HG02571 (cell line): Measurements from ENCODE around the gene PRICKLE1.
A peak's percentile ranks its signal among the peaks of the same experiment; 100 is the strongest.

Experiments used
- ATAC-seq: cut with Tn5 transposase; IDR thresholded peaks from one replicate; pipeline ENCODE4 v1.9.1; 2021; ENCODE audit warnings: mild to moderate bottlenecking, moderate library complexity; ENCODE audit not compliant: unreplicated experiment

Gene PRICKLE1

GRCh38 chr12:42589465-42590329 lies at the start of gene PRICKLE1:
Gene PRICKLE1, minus strand, starts transcription at chr12:42589746. Its CDS starts 117,230 bp downstream, at chr12:42472516.
- peak; percentile 73 for ATAC-seq

- no peak for ATAC-seq
Measured at GRCh38 chr12:42638697-42639096, 49.2 kb upstream of the PRICKLE1 start.

DNA sequence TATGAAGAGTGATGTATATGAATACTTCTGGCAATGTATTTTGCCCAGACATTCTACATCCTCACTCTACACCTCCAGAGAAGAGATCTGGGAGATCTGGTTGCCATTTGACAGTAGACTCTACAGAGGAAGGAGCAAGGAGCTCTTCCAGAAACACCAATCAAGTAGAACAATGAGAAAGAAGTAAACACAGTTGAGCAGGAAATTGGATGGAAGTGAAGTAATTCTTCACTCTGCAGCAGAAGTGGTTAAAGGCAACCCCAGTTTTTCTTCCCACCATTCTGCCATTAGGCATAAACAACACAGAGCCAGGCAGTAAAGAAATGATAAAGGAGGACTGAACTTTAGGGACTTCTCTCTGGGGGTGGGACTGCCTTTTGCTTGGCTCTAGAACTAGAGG lies 48.5 kb upstream of the PRICKLE1 start:
- ATAC-seq, result no peak

GRCh38 chr12:42636993-42637392 lies 47.4 kb upstream of the PRICKLE1 start:
- no peak for ATAC-seq

GRCh38 chr12:42633594-42633993 lies 44.0 kb upstream of the PRICKLE1 start:
- ATAC-seq, result no peak

GRCh38 chr12:42631513-42631912 lies 42.0 kb upstream of the PRICKLE1 start:
- ATAC-seq, result no peak

- no peak for ATAC-seq
Measured at GRCh38 chr12:42630314-42630713, 40.8 kb upstream of the PRICKLE1 start.

DNA sequence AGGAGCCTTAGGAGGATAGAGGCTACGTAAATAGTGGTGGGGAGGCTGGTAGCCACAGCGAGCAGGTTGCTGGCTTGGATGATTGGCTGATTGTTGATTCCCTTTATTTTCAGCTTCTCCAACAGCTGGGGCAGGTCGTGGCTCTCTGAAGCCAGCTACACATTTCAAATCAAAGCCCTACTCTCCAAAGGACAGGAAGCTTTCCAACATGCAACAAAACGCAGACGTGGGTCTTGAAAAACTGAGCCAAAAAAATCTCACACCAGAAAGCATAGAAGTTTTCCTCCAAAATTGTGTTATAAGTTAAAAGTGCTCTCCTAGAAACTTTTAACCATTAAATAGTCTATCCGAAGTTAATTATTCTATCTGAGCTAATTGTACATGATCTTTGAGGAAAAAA lies 37.6 kb upstream of the PRICKLE1 start:
- no peak for ATAC-seq

- ATAC-seq, result no peak
Measured at GRCh38 chr12:42625611-42626010, 36.1 kb upstream of the PRICKLE1 start.

- ATAC-seq, result no peak
Measured at GRCh38 chr12:42617622-42618021, 28.1 kb upstream of the PRICKLE1 start.

DNA sequence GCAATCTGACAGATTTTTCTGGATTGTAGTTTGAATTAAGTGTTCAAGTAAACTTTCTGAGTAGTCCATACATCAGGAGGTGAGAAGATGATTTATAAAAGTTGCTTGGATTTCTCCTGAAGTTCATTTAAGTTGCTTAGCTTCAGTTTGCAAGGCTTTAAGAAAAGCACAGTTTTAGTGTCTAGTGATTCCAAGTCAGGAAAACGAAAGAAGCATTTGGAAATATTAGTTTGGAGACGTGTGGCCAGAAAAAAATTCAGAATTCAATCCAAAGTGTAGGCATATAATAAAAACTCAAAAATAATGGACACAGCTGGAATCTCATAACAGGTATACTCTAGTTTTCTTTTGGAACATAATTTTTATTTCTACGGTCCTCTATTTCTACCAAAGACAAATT lies 25.5 kb upstream of the PRICKLE1 start:
- ATAC-seq, result no peak

DNA sequence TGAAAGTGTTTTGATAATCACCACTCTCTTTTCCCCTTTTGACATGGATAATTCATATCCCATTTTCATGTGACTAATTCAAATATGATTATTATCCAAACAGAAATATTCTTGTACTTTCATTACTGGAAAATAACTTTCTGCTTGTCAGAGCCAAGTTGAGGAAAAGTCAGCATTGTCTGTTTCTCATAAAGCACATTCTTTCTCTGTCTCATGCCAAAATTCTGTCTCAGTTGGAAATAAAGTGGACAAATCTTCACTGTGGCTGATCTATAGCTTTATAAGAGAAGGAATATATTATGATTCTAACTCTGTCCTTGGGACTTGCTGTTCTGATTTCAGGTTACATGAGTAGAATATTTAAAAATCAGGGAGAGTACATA lies 22.7 kb upstream of the PRICKLE1 start:
- no peak for ATAC-seq

DNA sequence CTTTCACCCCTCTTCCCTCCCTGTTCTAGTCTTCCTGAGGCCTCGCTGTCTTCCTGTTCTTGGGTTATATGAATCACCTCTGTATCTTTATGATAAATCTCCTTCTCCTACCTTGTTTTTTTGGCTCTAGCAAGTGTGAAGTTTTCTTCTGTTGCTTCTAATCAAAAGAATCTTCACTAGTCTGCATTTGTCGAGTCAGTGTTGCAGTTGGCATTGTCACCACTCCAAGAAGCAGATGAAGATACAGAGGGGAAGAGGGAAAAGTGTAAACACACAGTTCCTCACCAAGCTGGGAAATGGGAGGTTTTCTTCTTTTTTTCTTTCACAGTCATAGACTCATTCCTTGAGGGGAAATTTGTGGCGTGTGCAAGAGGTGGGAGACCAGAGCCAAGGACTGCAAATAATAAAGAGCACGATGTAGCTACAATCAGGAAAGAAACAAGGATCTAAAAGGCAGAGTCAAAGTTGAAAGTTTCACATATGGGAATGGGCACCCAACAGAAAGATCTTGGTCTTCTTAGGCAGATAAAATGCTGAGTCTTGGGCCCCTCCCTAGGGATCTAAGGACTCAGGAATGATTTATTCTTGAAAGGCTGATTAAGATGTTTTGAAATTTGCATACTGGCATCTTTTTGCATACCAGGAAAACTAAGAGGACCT lies 22.2 kb upstream of the PRICKLE1 start:
- no peak for ATAC-seq

- ATAC-seq, result no peak
Measured at GRCh38 chr12:42609605-42610004, 20.1 kb upstream of the PRICKLE1 start.

- ATAC-seq, result no peak
Measured at GRCh38 chr12:42608196-42608825, 18.8 kb upstream of the PRICKLE1 start.

DNA sequence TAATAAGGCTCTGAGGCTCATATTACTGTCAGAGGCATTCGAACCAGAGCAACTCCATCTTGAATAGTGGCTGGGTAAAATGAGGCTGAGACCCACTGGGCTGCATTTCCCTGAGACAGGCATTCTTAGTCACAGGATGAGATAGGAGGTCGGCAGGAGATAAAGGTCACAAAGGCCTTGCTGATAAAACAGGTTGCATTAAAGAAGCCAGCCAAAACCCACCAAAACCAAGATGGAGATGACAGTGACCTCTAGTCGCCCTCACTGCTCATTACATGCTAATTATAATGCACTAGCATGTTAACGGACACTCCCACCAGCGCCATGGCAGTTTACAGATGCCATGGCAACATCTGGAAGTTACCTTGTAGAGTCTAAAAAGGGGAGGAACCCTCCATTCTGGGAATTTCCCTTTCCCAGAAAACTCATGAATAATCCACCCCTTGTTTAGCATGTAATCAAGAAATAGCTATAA lies 18.1 kb upstream of the PRICKLE1 start:
- ATAC-seq, result no peak

DNA sequence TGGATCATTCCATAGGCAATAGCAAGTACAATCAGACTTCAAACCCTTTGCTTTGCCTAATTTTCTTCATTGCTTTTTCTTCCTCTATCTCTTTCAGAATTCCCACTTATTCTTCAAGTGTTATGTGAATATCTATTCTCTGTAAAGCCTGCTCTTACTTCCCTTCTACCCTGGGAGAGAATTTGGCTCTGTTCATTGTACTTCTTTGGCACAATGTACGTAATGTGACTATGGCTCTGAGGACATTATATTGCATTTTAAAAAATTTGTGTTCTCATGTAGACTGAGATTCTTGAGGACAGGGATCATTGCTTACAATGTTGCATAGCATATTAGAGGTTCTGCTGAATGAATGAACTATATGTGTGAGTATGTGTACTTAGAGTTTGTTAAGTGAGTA lies 16.9 kb upstream of the PRICKLE1 start:
- ATAC-seq, result no peak

GRCh38 chr12:42605685-42606084 lies 16.1 kb upstream of the PRICKLE1 start:
- ATAC-seq, result no peak

GRCh38 chr12:42603246-42603990 lies 13.9 kb upstream of the PRICKLE1 start:
- no peak for ATAC-seq

- no peak for ATAC-seq
Measured at GRCh38 chr12:42593874-42594273, 4.3 kb upstream of the PRICKLE1 start.

GRCh38 chr12:42590330-42590934 lies 886 bp upstream of the PRICKLE1 start:
- no peak for ATAC-seq
